Measurements from ENCODE around the gene FLCN. TPM values are rescaled to one million over a fixed set of nuclear protein-coding genes. Genes with fewer than 3 reads are reported as not detected.

The FLCN gene
- total RNA-seq, 1 experiment from 2014 or later, result 71.6 TPM

DNA sequence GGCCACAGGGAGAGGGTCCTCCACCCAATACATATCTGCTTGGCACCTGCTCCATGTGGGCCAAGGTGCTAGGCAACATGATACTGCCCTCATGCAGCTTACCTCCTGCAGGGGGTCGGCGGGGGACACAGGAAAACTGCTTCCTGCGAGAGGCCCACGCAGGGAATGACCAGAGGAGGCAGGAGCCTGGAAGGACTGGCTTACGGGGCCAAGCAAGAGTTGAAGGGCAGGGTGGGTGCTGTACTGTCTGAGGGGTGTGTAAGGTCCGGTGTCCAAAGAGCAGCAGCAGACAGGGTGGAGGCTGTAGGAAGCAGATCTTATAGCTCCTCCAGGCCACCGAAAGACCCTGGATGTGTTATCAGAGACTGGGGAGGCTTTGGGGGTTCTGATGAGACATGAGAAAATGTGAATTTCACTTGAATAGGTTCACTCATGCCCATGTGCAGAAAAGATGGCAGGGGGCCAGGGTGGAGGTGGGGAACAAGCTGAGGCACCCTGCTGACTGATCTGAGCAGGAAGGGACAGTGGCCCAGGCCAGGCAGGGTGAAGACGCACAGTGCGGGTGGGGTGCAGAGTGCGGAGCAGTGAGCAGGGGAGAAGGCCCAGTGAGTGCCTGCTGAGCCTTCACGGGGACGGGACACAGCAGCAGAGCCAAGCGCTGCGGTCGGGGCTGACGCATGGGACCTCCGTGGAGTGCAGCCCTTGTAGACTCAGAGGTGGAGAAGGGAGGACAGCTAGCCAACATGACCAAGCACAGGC, 8.3 kb downstream of the FLCN start:
- no peaks in the 10 kb centered on the region for H3K4me1 ChIP-seq (ENCODE audit: control insufficient read depth, insufficient read depth, low read length)
- peaks cover 15% of the 10 kb centered on the region for H3K36me3 ChIP-seq (ENCODE audit: control insufficient read depth, insufficient read depth, low read length)
- ChIA-PET POLR2A (interaction anchor here (0.5 kb wide), 1 partner anchor 704 kb away, joined by 4 read pairs; no protein-coding TSS in a partner anchor), CTCF (no interaction called here)
- H3K9me3 ChIP-seq (ENCODE audit: control insufficient read depth, insufficient read depth, low read depth, low read length), result no peaks in the 10 kb centered on the region
- DNase-seq (ENCODE audit: low read depth, low spot score), result no peak
- BruUV-seq (replicated peaks), result no TSS peak
- in situ Hi-C loops (cut with HindIII; ENCODE audit: low pct_unique_long_range_greater_than_20kb, low sequenced_read_pairs), result no loop called here
- H3K4me3 ChIP-seq (ENCODE audit: low read depth in 2 of 2, low read length in 2 of 2), result no peak overlapping the region
- no peak for TF ChIP-seq SIN3A (IDR thresholded peaks at IDR 0.05; ENCODE audit: borderline replicate concordance, insufficient read depth, low read depth, low read length)
- TF ChIP-seq, protein P1, sequence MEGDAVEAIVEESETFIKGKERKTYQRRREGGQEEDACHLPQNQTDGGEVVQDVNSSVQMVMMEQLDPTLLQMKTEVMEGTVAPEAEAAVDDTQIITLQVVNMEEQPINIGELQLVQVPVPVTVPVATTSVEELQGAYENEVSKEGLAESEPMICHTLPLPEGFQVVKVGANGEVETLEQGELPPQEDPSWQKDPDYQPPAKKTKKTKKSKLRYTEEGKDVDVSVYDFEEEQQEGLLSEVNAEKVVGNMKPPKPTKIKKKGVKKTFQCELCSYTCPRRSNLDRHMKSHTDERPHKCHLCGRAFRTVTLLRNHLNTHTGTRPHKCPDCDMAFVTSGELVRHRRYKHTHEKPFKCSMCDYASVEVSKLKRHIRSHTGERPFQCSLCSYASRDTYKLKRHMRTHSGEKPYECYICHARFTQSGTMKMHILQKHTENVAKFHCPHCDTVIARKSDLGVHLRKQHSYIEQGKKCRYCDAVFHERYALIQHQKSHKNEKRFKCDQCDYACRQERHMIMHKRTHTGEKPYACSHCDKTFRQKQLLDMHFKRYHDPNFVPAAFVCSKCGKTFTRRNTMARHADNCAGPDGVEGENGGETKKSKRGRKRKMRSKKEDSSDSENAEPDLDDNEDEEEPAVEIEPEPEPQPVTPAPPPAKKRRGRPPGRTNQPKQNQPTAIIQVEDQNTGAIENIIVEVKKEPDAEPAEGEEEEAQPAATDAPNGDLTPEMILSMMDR (IDR thresholded peaks at IDR 0.05), result no peak
- no peak for TF ChIP-seq TCF7L2 (IDR thresholded peaks at IDR 0.05; ENCODE audit: low read depth, low read length)
- TF ChIP-seq POLR2AphosphoS5 (IDR thresholded peaks at IDR 0.05; ENCODE audit: low read depth, low read length), result no peak
- TF ChIP-seq, protein P2, sequence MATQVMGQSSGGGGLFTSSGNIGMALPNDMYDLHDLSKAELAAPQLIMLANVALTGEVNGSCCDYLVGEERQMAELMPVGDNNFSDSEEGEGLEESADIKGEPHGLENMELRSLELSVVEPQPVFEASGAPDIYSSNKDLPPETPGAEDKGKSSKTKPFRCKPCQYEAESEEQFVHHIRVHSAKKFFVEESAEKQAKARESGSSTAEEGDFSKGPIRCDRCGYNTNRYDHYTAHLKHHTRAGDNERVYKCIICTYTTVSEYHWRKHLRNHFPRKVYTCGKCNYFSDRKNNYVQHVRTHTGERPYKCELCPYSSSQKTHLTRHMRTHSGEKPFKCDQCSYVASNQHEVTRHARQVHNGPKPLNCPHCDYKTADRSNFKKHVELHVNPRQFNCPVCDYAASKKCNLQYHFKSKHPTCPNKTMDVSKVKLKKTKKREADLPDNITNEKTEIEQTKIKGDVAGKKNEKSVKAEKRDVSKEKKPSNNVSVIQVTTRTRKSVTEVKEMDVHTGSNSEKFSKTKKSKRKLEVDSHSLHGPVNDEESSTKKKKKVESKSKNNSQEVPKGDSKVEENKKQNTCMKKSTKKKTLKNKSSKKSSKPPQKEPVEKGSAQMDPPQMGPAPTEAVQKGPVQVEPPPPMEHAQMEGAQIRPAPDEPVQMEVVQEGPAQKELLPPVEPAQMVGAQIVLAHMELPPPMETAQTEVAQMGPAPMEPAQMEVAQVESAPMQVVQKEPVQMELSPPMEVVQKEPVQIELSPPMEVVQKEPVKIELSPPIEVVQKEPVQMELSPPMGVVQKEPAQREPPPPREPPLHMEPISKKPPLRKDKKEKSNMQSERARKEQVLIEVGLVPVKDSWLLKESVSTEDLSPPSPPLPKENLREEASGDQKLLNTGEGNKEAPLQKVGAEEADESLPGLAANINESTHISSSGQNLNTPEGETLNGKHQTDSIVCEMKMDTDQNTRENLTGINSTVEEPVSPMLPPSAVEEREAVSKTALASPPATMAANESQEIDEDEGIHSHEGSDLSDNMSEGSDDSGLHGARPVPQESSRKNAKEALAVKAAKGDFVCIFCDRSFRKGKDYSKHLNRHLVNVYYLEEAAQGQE (IDR thresholded peaks at IDR 0.05; ENCODE audit: insufficient read depth in 1 of 2, low read depth in 2 of 2, low read length in 1 of 2), result no peak
- no peak overlapping the region for H3K27ac ChIP-seq (ENCODE audit: low read length)
- intact Hi-C loops (cut with micrococcal nuclease; ENCODE audit: unreplicated experiment), result no loop called here
- no peaks in the 10 kb centered on the region for H3K27me3 ChIP-seq (ENCODE audit: control insufficient read depth, insufficient read depth, low read length)
- no peak for ATAC-seq

DNA sequence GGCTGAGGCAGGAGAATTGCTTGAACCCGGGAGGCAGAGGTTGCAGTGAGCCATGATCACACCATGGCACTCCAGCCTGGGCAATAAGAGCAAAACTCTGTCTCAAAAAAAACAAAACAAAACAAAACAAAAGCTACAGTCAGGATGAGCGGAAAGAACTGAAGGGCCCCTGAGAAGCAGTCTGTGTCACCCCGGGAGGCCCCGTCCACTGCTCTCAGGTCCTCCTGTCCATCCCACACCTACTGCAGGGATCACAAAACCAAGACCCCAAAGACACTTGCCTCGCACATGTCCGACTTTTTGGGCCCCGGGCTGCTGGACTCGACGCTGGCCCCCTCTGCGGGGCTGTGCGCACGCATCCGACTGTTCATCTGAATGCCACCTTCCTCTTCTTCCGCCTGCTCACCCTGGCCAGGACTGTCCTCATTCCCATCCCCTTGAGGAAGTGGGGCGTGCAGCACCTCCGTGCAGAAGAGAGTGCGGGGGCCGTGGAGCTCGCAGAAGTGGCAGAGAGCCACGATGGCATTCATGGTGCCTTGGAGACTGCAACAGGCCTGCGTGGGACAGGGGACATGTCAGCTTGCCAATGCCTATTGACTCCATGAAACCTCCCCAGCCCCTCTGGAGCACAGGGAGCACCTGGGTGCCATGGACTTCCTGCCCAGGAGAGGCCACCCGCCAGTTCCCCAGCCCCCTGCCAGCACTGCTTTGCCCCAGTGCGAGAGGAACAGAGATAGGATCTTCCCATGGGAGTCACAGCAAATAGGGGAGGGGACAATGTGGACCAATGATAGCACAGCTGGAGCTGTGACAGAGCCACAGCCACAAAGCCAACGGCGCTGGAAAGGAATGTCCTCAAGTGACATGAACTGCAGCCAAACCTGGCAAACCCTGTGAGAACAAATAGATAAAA, 9.1 kb downstream of the FLCN start:
- in situ Hi-C loops (cut with HindIII; ENCODE audit: low pct_unique_long_range_greater_than_20kb, low sequenced_read_pairs), result no loop called here
- BruUV-seq (replicated peaks), result no TSS peak

More for the DNA sequence above, 9.1 kb downstream of the FLCN start:
- ATAC-seq (no peak), DNase-seq (ENCODE audit: low read depth, low spot score) (no peak)
- Histone ChIP-seq H3K36me3 (ENCODE audit: control insufficient read depth, insufficient read depth, low read length) (peaks cover 15% of the 10 kb centered on the region), H3K4me1 (ENCODE audit: control insufficient read depth, insufficient read depth, low read length) (no peaks in the 10 kb centered on the region), H3K27me3 (ENCODE audit: control insufficient read depth, insufficient read depth, low read length) (no peaks in the 10 kb centered on the region), H3K4me3 (ENCODE audit: low read depth in 2 of 2, low read length in 2 of 2) (no peak overlapping the region), H3K9me3 (ENCODE audit: control insufficient read depth, insufficient read depth, low read depth, low read length) (no peaks in the 10 kb centered on the region), H3K27ac (ENCODE audit: low read length) (no peak overlapping the region)
- intact Hi-C loops (cut with micrococcal nuclease; ENCODE audit: unreplicated experiment), result no loop called here
- TF ChIP-seq, protein P2 (IDR thresholded peaks at IDR 0.05; ENCODE audit: insufficient read depth in 1 of 2, low read depth in 2 of 2, low read length in 1 of 2), result no peak
- TF ChIP-seq TCF7L2 (IDR thresholded peaks at IDR 0.05; ENCODE audit: low read depth, low read length) (no peak), SIN3A (IDR thresholded peaks at IDR 0.05; ENCODE audit: borderline replicate concordance, insufficient read depth, low read depth, low read length) (no peak), POLR2AphosphoS5 (IDR thresholded peaks at IDR 0.05; ENCODE audit: low read depth, low read length) (no peak)
- TF ChIP-seq, protein P1 (IDR thresholded peaks at IDR 0.05), result no peak
- POLR2A ChIA-PET, result no interaction called here
- CTCF ChIA-PET, result no interaction called here

Data from Panc1 (cell line).